Uterus (tissue), 2 donors: ENCODE measurements around the gene SAMD3.

Source experiments
- CTCF ChIP-seq, 4 experiments: fragments of 200-600 bp in 2 of 4; fragments of 450-650 bp in 2 of 4; sonication (generic) in 2 of 4; IDR thresholded peaks; one replicate each; pipeline ENCODE4 v1.5.1; 2016 to 2019; ENCODE audit warnings: antibody characterized with exemption in 4 of 4, mild to moderate bottlenecking in 2 of 4, moderate library complexity in 1 of 4
- POLR2A ChIP-seq, 2 donors: fragments of 450-650 bp; IDR thresholded peaks; one replicate each; pipeline ENCODE4 v1.6.1; 2016; ENCODE audit warnings: antibody characterized with exemption in 2 of 2, mild to moderate bottlenecking in 1 of 2, moderate library complexity in 1 of 2

- no peak for TF ChIP-seq CTCF (IDR thresholded peaks at IDR 0.05)
- TF ChIP-seq POLR2A (IDR thresholded peaks at IDR 0.05): no peak
Measured at GRCh38 chr6:130150906-130151305, 71.8 kb downstream of the SAMD3 start.
